Liver (tissue), 3 donors: ENCODE data around the gene FGD4.

Source experiments
- CTCF ChIP-seq: fragments of 150-350 bp; IDR thresholded peaks from 2 replicates; pipeline ENCODE4 v1.5.1; 2017; ENCODE audit warnings: improper control_type of control experiment, low read depth, low read length; ENCODE audit not compliant: missing input control
- EGR1 ChIP-seq, 2 donors: IDR thresholded peaks; 2 replicates each; pipeline ENCODE4 v1.6.1; 2016 to 2018; ENCODE audit warnings: antibody characterized with exemption in 2 of 2, low read depth in 2 of 2
- GABPA ChIP-seq, 2 donors: IDR thresholded peaks in 1 of 2; conservative IDR thresholded peaks in 1 of 2; 2 replicates each; pipeline ENCODE4 v1.6.1; 2016; ENCODE audit warnings: antibody characterized with exemption in 2 of 2, mild to moderate bottlenecking in 1 of 2, moderate library complexity in 1 of 2
- MAX ChIP-seq: IDR thresholded peaks from 2 replicates; pipeline ENCODE4 v1.6.1; 2016; ENCODE audit warnings: antibody characterized with exemption
- RAD21 ChIP-seq, 2 donors: IDR thresholded peaks; 2 replicates each; pipeline ENCODE4 v1.6.1; 2016; ENCODE audit warnings: antibody characterized with exemption in 2 of 2, mild to moderate bottlenecking in 2 of 2
- REST ChIP-seq: IDR thresholded peaks from 2 replicates; pipeline ENCODE4 v1.6.1; 2016; ENCODE audit warnings: antibody characterized with exemption, mild to moderate bottlenecking
- TAF1 ChIP-seq: conservative IDR thresholded peaks from 2 replicates; pipeline ENCODE4 v1.6.1; 2016; ENCODE audit warnings: antibody characterized with exemption, mild to moderate bottlenecking
- donor health status: healthy.
- donor health status: healthy.

GRCh38 chr12:32367381-32367780 lies 32.0 kb upstream of the FGD4 start:
- TF ChIP-seq CTCF, result no peak
- TF ChIP-seq GABPA (IDR thresholded peaks at IDR 0.05 in 1 of 2, conservative IDR thresholded peaks at IDR 0.05 in 1 of 2), result no peak
- no peak for TF ChIP-seq TAF1
- no peak for TF ChIP-seq REST
- TF ChIP-seq MAX, result no peak
- no peak for TF ChIP-seq RAD21 (IDR thresholded peaks at IDR 0.05)
- no peak for TF ChIP-seq EGR1 (IDR thresholded peaks at IDR 0.05; ENCODE audit: low read depth in 2 of 2)
